ENCODE measurements around the gene SNF8. TPM values are rescaled to one million over a fixed set of nuclear protein-coding genes. Genes with fewer than 3 reads are reported as not detected.

Gene SNF8
- polyA plus RNA-seq, 1 donor (not counting 4 experiments of a cell fraction or from before 2014, with no cell fraction given), result 90.5 TPM

DNA sequence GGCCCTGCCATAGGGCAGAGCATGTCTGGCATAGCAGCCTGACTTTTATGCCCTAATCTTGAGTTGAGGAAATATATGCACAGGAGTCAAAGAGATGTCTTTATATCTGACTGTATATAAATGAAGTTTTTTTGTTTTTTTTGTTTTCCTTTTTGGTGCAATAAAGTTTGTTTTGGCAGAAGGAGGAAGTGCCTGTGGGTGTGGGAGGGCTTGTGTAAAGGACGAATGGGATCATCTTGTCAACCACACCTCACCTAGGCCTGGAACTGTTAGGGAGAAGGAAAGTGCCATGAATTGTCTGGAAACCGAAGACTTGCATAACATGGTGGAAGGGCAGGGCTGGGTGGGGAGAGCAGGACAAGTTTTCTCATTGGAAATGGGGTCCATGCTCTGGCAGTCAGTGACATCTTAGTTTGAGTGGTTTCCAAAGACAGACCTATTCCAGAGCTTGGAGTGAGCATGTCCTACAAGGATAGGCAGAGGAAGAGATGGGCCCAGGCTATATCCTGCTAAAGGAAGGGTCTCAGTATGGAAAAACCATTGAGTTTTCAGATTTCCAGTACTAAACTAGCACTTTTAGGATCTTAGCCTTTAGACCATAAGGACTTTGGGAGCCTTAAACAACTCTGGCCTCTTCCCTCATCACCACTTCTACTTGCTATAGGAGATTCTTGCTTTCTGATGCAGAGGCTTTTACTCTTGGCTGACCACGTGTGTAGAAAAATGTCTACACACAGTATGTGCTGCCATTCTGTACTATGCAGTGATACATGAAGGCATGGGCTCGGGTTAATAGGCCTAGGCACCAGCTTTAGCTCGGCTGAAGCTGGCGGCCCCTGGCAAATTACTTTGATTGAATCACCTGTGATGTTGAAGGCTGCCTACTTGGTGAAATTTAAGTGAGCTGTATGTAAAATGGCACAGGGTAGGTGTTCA is 15.5 kb downstream of the SNF8 start:
- Histone ChIP-seq H3K4me3 (ENCODE audit: control insufficient read depth in 2 of 3, extremely low read depth in 1 of 3, insufficient read depth in 2 of 3, low read depth in 1 of 3, low read length in 3 of 3) (no peak overlapping the region), H3K36me3 (ENCODE audit: control insufficient read depth in 2 of 2, extremely low read depth in 1 of 2, insufficient read depth in 2 of 2, low read length in 2 of 2) (peaks cover 32 to 79% of the 10 kb centered on the region in 2 experiments), H3K27me3 (ENCODE audit: control insufficient read depth, extremely low read depth, insufficient read depth, low read length) (no peaks in the 10 kb centered on the region), H3K9ac (ENCODE audit: control insufficient read depth, extremely low read depth, insufficient read depth, low read length) (no peak overlapping the region), H4K20me1 (ENCODE audit: control insufficient read depth, extremely low read depth, insufficient read depth, low read length) (no peaks in the 10 kb centered on the region), H3K9me3 (ENCODE audit: control insufficient read depth, low read depth, low read length) (no peaks in the 10 kb centered on the region), H3K27ac (ENCODE audit: control insufficient read depth, insufficient read depth, low read length) (no peak overlapping the region), H2AFZ (ENCODE audit: control insufficient read depth, low read length) (no peak overlapping the region), H3K4me2 (ENCODE audit: control insufficient read depth, extremely low read depth, insufficient read depth, low read depth, low read length) (no peak overlapping the region), H3K4me1 (ENCODE audit: control insufficient read depth, extremely low read depth, insufficient read depth, low read length) (no peaks in the 10 kb centered on the region), H3K9me1 (ENCODE audit: control insufficient read depth, extremely low read depth, insufficient read depth, low read length) (no peaks in the 10 kb centered on the region), H3K79me2 (ENCODE audit: control insufficient read depth, insufficient read depth, low read length) (peaks cover 1% of the 10 kb centered on the region)
- FAIRE-seq, result no peak
- DNase-seq (ENCODE audit: low read depth, low spot score), result no peak
- dilution Hi-C loops (cut with MboI; ENCODE audit: extremely low pct_ligation_motif_present, low sequenced_read_pairs), result no loop called here
- TF ChIP-seq EZH2 (IDR thresholded peaks at IDR 0.05; ENCODE audit: low read length), result no peak
- TF ChIP-seq, protein P1, sequence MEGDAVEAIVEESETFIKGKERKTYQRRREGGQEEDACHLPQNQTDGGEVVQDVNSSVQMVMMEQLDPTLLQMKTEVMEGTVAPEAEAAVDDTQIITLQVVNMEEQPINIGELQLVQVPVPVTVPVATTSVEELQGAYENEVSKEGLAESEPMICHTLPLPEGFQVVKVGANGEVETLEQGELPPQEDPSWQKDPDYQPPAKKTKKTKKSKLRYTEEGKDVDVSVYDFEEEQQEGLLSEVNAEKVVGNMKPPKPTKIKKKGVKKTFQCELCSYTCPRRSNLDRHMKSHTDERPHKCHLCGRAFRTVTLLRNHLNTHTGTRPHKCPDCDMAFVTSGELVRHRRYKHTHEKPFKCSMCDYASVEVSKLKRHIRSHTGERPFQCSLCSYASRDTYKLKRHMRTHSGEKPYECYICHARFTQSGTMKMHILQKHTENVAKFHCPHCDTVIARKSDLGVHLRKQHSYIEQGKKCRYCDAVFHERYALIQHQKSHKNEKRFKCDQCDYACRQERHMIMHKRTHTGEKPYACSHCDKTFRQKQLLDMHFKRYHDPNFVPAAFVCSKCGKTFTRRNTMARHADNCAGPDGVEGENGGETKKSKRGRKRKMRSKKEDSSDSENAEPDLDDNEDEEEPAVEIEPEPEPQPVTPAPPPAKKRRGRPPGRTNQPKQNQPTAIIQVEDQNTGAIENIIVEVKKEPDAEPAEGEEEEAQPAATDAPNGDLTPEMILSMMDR (optimal IDR thresholded peaks at IDR 0.05 in 1 of 3, IDR thresholded peaks at IDR 0.05 in 1 of 3, conservative IDR thresholded peaks at IDR 0.05 in 1 of 3; ENCODE audit: extremely low read depth in 1 of 3, insufficient read depth in 2 of 3, low read length in 3 of 3), result no peak

DNA sequence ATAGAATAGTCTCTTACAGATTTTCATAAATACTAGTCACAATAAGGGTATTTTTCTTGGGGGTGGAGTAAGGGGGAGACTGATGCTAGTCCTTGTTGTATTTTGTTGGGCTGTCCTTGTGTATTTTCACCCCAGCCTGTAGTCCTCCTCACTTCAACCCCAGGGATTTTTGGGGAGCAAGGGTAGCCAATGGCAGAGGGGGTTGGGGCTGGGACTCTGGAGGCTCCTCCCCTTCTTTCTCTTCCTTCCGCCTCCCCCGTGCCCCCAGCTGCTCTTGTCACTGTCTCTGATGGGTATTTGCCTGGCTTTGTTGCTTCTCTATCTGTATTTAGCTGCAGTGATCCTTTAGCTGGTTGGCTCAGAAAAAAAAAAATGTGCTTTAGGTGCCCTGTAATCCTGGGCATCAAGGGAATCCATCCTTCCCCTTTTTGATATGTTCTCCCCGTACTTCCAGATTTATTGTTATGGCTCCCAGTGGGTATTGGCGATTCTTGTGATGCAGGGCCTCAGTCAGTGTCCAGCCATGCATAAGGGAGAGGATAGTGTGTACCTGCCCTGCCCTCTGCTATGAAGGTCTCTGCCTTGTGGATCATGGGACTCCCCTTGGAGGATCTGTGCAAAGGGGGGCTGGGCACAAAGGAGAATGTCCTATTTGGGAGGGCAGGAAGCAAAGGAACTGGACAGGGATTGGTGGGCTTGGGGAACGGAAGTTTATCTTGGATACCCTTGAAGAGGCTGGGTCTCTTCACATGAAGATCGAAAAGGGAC is 16.5 kb downstream of the SNF8 start:
- H4K20me1 ChIP-seq (ENCODE audit: control insufficient read depth, extremely low read depth, insufficient read depth, low read length), result no peaks in the 10 kb centered on the region
- no peak overlapping the region for H3K9ac ChIP-seq (ENCODE audit: control insufficient read depth, extremely low read depth, insufficient read depth, low read length)
- H3K4me3 ChIP-seq (ENCODE audit: control insufficient read depth in 2 of 3, extremely low read depth in 1 of 3, insufficient read depth in 2 of 3, low read depth in 1 of 3, low read length in 3 of 3), result no peak overlapping the region
- H3K27me3 ChIP-seq (ENCODE audit: control insufficient read depth, extremely low read depth, insufficient read depth, low read length), result no peaks in the 10 kb centered on the region
- H3K79me2 ChIP-seq (ENCODE audit: control insufficient read depth, insufficient read depth, low read length), result peaks cover 3% of the 10 kb centered on the region
- no peaks in the 10 kb centered on the region for H3K4me1 ChIP-seq (ENCODE audit: control insufficient read depth, extremely low read depth, insufficient read depth, low read length)
- TF ChIP-seq, protein P1 (optimal IDR thresholded peaks at IDR 0.05 in 1 of 3, IDR thresholded peaks at IDR 0.05 in 1 of 3, conservative IDR thresholded peaks at IDR 0.05 in 1 of 3; ENCODE audit: extremely low read depth in 1 of 3, insufficient read depth in 2 of 3, low read length in 3 of 3), result no peak
- no peak for TF ChIP-seq EZH2 (IDR thresholded peaks at IDR 0.05; ENCODE audit: low read length)
- no peaks in the 10 kb centered on the region for H3K9me3 ChIP-seq (ENCODE audit: control insufficient read depth, low read depth, low read length)
- dilution Hi-C loops (cut with MboI; ENCODE audit: extremely low pct_ligation_motif_present, low sequenced_read_pairs), result no loop called here
- DNase-seq (ENCODE audit: low read depth, low spot score) (no peak), FAIRE-seq (no peak)
- H3K4me2 ChIP-seq (ENCODE audit: control insufficient read depth, extremely low read depth, insufficient read depth, low read depth, low read length), result no peak overlapping the region
- H2AFZ ChIP-seq (ENCODE audit: control insufficient read depth, low read length), result no peak overlapping the region
- no peaks in the 10 kb centered on the region for H3K9me1 ChIP-seq (ENCODE audit: control insufficient read depth, extremely low read depth, insufficient read depth, low read length)
- no peak overlapping the region for H3K27ac ChIP-seq (ENCODE audit: control insufficient read depth, insufficient read depth, low read length)
- peaks cover 34 to 72% of the 10 kb centered on the region in 2 experiments for H3K36me3 ChIP-seq (ENCODE audit: control insufficient read depth in 2 of 2, extremely low read depth in 1 of 2, insufficient read depth in 2 of 2, low read length in 2 of 2)

All from keratinocyte (primary cell).